ENCODE results near the gene LRRC26. TPM values are rescaled to one million over a fixed set of nuclear protein-coding genes. Genes with fewer than 3 reads are reported as not detected.
A peak's percentile ranks its signal among the peaks of the same experiment; 100 is the strongest.

The LRRC26 gene
- total RNA-seq, 1 donor from 2014 or later, result 0.62 TPM

DNA sequence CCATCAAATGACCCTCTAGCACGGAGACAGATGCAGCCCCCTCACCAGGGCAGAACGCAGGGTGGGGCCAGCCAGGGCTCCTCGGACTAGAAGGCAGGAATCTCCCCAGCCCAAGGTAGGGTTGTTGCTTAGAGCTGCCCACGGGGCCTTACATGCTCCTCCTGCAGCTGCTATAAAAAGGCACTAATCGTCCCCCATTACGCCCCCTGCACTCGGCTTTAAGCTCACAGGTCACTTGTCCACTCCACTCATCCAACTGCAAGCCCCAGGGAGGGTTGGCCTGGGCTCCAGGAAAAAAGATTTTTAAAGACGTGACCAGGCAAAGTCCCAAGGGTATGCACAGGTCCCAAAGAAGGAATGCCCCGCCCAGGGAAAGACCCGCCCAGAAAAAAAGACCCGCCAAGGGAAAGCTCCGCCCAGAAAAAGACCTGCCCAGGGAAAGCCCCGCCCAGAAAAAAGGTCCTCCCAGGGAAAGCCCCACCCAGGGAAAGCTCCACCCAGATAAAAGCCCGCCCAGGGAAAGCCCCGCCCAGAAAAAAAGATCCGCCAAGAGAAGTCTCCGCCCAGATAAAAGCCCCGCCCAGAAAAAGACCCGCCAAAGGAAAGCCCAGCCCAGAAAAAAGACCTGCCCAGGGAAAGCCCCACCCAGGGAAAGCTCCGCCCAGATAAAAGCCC, 19.8 kb downstream of the LRRC26 start:
- no peak for DNase-seq

DNA sequence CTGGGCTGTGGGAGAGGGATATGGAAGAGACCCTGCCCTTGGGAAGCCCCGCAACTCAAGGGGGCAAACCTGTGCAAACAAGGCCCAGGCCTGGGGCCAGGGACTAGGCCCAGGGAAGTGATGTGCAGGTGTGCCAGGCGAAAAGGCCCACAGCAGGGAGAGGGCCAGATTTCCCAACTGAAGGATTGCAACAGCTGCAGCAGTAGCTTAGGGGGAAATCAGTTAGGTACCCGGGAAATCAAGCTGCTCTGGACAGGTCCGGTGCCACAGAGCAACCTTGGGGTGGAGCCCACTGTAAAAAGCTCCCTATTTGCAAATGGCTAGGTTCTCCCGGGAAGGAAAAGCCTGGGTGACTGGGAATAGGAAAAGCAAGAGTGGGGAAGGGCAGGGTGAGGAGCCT, 20.5 kb downstream of the LRRC26 start:
- no peak for DNase-seq

- no peak for DNase-seq
These were observed 21.2 kb downstream of the LRRC26 start for GRCh38 chr9:137148661-137149060.

GRCh38 chr9:137148242-137148641, 21.6 kb downstream of the LRRC26 start:
- no peak for DNase-seq

DNA sequence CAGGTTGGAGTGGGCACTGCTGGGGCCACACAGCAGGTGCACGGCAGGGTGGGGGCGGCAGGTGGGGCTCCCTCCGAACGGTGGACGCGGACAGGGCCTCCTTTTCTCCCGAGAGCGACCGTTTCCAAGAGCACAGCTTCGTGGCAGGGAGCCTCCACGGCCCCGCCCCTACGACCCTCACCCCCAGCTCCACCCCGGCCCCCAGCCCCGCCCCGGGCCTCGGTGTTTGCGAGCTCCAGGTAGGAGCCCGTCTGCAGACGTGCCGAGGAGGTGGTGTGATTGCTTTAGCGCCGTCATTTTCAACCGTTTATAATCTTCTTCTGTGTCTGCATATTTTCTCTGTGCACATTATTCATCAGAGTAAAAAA, 22.1 kb downstream of the LRRC26 start:
- no peak for DNase-seq

DNA sequence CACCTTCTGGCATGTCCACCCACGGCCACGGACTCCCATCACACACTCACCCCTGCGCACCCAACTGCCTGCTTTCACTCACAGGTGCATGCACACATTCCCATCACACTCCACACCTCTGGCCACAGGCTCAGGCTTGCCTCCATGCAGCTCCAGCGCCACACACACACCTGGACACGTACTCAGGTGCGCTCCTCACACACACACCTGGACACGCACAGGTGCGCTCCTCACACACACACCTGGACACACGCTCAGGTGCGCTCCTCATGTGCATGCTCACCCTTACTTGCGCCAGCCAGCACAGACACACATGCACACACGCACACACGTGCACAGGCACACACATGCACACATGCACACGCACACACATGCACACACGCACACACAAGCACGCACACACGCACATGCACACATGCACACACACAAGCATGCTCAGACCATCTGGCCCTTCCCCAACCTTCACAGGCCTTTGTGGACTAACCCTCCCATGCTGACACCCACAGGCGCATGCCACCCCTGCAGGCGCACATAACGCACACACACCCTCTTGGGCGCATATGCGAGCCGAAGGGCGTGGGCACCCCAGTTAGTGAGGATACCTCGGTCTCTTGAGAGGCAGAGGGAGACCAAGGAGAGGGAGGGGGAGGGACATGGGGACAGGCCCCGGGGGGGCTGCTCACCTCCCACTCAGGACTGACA, 22.6 kb downstream of the LRRC26 start:
- no peak for DNase-seq

DNA sequence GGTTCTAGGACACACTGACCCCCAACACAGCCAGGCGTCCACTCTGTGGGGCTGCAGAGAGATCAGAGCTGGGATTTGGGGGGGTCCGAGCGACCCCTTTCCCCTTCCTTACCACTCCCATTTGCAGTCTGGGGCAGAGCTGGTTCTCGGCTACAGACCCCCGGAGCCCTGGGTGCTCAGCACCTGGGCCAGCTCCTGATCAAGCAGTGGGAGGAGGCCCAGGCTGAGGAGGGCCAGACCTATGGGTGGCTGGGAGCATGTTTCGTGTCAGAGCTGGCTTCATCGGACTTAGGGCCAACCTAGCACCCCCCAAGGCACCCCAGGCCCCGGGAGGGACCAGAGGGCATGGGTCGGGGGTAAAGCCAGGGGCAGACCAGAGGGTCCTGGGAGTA, 23.3 kb downstream of the LRRC26 start:
- DNase-seq, result no peak

DNA sequence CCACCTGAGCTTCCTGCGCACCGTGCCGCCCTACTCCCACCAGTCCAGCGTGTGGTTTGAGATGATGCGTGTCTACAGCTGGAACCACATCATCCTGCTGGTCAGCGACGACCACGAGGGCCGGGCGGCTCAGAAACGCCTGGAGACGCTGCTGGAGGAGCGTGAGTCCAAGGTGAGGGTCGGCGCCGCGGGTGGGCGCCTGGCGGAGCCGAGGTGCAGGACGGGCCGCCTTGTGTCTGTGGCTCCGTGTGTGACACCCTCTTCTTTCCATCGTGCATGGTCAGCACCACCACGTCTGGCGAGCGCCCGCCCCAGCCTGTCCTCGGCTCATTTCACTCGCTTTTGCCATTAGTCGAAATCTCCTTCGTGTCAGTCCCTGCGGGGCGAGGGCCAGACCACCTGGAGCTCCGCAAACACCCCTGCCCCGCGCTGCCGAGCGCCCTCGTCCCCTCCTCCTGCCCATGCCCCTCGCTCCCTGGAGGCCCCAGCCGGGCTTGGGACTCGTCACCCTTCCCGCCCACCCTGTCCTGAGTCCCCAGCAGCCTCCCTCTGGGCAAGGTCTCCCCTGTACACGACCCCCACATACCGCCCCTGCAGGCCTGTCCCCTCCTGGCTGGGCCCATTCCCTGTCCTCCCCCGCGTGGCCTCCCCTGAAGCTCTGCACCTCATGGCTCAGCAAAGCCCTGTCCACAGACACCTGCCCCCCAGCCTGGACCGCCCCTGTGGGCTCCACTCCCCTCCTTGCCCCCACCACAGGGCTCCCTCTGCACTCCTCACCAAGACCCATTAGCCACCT, 23.9 kb downstream of the LRRC26 start:
- DNase-seq, result no peak

GRCh38 chr9:137143459-137143858, 26.4 kb downstream of the LRRC26 start:
- DNase-seq, result no peak

DNA sequence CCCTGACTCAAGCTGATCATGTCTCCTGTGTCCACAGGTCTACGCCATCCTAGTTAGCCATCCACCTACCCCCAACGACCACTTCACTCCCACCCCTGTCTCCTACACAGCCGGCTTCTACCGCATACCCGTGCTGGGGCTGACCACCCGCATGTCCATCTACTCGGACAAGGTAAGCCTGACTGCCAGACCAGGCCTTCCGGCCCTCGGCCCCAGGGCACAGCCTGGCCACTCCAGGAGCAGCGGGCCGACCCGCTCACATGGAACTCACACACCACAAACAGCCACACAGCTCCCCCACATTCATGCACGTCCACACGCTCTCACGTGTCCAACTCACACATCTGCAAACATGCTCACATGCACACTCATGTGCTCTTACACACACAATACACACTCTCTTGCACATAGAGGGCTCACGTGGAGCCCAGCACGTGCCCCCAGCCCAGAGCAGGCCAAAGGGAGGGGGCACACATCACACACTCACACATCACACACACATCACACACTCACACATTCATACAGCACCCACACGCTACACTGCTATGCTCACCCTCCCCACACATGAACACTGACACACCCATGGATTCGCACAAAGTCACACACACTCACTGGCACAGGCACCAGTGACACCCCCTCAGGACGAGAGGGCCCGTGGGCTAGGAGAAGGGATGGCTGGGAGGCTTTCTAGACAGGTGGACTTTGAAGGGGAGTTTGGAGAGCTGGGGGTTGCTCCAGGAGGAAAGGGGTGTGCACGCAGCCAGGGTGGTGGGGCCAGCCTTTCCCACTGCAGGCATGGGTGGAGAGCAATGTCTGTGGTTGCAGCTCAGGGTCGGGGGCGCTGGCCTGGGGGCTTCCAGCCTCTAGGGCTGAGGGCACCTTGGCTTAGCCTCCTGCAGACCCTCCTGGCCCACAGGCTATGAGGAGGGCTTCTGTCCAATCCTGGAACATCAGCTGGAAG, 27.6 kb downstream of the LRRC26 start:
- no peak for DNase-seq

DNA sequence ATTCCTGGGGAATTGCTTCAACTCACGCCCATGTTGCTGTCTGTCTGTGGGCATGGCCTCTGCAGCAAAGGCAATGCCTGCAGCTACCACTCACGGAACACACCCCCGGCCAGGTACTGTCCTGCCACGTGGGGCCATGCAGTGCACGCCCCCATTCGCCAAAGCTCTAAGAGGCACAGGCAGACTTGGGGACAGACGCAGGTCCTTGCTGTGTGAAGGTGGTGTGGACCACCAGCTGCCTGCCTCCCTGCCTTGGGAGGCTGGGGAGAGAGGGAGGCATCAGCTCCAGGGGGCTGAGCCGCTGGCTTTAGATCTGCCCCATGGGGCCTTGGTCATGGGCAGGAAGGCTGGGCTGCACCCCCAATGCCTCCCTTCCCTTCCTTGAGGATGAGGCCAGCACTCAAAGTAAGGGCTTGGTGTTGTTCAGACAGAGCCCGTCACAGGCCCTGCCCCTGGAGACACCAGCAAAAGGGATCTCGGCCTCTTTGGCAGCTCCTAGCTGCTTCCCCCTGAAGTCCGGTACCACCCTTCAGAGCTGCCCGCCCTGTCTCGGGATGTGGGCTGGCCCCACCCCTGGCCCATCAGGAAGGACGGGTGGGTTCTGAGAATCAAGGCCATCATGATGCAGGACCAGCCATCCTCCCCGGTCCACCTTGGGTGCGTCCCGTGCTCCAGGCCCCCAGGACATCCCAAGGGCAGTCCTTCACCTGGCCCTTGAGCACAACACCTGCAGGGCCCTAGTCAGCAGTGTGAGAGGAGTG, 28.6 kb downstream of the LRRC26 start:
- DNase-seq, result no peak

GRCh38 chr9:137140151-137141012, 29.5 kb downstream of the LRRC26 start:
- peak; percentile 74 for DNase-seq

GRCh38 chr9:137139468-137140150, 30.2 kb downstream of the LRRC26 start:
- no peak for DNase-seq

- peak; percentile 53 for DNase-seq
These were observed 31.0 kb downstream of the LRRC26 start, which contains the start of gene GRIN1 for GRCh38 chr9:137138722-137139467. Gene GRIN1 (plus strand): TSS chr9:137139154. CDS start chr9:137139487, 333 bp downstream.

DNA sequence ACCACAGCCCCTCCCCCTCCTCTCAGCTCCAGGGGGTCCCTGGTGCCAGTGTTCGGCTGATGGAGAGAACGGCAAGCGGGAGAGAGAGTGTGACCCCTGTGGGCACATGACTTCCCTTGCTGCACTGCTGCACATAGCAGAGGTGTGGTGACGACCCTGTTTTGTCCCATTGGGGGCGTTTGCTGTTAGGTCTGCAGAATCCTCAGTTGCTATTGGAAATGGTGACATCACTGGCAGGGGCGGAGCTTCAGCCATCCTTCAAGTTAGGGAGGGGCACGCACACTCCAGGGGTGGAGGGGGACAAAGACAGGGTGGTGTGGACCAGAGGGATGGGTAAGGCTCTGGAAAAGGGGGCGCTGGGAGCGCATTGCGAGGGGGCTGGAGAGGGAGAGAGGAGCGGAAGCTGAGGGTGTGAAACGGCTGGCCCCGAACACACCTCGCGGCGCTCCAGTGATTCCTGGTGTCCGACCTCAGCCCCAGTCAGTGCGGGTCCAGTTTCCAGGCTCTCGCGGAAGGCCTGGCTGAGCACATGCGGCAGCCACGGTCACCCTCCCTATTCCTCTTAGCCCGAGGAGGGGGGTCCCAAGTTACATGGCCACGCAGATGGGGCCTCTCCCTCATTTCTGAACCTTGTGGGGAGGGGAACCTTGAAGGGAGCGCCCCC, 31.7 kb downstream of the LRRC26 start:
- peak; percentile 61 for DNase-seq

DNA sequence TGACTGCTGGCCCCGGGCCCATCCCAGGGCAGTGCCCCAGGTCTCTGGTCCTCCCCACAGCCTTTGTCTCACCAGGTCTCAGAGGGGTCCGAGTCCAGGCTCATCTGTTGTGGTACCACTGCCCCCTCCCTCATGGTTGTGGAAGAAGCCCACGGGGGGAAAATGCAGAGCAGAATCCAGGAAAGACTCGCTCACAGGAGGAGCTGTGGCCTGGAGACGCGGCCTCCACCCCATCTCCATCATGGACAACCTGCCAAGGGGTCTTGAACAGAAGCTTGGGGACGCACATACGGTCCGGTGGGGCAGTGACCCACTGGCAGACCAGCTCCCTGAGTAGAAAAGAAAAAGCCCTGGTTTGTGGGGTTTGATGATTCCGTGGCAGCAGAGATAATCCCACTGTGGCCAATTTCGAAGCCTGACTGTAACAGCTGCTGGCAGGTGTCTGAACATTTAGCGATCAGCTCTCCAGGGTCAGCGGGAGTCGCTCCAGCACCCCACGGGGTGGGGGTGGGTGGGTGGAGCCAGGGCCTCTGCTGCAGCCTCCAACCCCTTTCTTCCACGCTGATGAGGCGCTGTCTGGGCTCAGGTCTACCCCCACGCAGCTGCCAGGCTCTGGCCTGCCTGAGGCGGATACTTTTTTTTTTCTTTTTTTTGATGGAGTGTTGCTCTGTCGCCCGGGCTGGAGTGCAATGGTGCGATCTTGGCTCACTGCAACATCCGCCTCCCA, 32.8 kb downstream of the LRRC26 start:
- no peak for DNase-seq

DNA sequence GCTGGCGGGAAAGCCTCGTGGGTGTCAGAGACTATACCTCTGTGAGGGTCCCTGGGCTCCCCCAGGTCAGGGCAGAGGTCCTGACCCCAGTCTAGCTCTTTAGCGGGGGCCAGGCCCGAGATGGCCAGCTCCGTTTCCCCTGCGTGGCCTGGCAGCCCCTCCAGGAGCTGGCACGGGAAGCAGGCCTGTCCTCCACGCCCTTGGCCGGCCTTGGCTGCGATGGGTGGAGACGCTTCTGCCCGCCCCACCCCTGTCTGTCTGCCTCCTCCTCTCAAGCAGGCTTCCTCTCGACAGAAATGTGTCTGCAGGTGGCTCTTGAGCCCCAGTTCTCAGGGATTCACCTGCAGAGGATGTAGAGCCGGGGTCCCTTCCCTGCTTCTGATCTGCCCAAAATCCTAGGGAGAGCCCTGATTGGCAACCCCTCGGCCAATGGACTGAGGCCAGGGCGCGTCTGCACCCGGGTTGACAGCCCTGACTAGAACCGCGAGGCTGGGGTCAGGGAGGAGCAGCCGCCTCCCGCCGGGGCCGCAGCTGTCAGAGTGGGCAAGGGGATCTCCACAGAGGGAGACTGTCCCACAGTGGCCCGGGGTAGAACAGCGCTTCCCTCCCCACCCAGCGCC, 33.5 kb downstream of the LRRC26 start:
- no peak for DNase-seq

All from occipital lobe (tissue), 2 donors.